IMR-90 (cell line): ENCODE results near the gene NBEA.

Experiments used
- CEBPB ChIP-seq: IDR thresholded peaks from 2 replicates; pipeline ENCODE4 v1.6.1; 2012; ENCODE audit warnings: low read depth, low read length, improper control_type of control experiment
- CHD1 ChIP-seq: IDR thresholded peaks from 2 replicates; pipeline ENCODE4 v1.6.1; 2012; ENCODE audit warnings: low read depth, low read length, improper control_type of control experiment
- CTCF ChIP-seq: conservative IDR thresholded peaks from 2 replicates; pipeline ENCODE4 v1.5.1; 2012; ENCODE audit warnings: mild to moderate bottlenecking, low read depth, low read length, improper control_type of control experiment
- FOS ChIP-seq: fragments of 150-350 bp; IDR thresholded peaks from 2 replicates; pipeline ENCODE4 v1.6.1; 2016; ENCODE audit warnings: low read depth, low read length
- MAZ ChIP-seq: IDR thresholded peaks from 2 replicates; pipeline ENCODE4 v1.6.1; 2012; ENCODE audit warnings: low read depth, mild to moderate bottlenecking, low read length, improper control_type of control experiment, moderate library complexity, borderline replicate concordance
- NFE2L2 ChIP-seq: fragments of 150-350 bp; IDR thresholded peaks from 2 replicates; pipeline ENCODE4 v1.6.1; 2016; ENCODE audit warnings: low read depth, mild to moderate bottlenecking, low read length
- POLR2A ChIP-seq: IDR thresholded peaks from 2 replicates; pipeline ENCODE4 v1.6.1; 2012; ENCODE audit warnings: mild to moderate bottlenecking, low read depth, low read length
- RAD21 ChIP-seq: IDR thresholded peaks from 2 replicates; pipeline ENCODE4 v1.6.1; 2012; ENCODE audit warnings: low read length, improper control_type of control experiment

- TF ChIP-seq RAD21 (no peak), CTCF (no peak), CEBPB (no peak), MAZ (no peak), POLR2A (no peak), NFE2L2 (no peak), CHD1 (no peak), FOS (no peak)
Measured at GRCh38 chr13:35518337-35518946, 576.4 kb downstream of the NBEA start.
